Measurements from ENCODE around the gene ADAMTSL5. TPM values are rescaled to one million over a fixed set of nuclear protein-coding genes. Genes with fewer than 3 reads are reported as not detected.

The ADAMTSL5 gene
- total RNA-seq, 4 donors from 2014 or later, result 13.5 to 20.8 (median 18.8) TPM

DNA sequence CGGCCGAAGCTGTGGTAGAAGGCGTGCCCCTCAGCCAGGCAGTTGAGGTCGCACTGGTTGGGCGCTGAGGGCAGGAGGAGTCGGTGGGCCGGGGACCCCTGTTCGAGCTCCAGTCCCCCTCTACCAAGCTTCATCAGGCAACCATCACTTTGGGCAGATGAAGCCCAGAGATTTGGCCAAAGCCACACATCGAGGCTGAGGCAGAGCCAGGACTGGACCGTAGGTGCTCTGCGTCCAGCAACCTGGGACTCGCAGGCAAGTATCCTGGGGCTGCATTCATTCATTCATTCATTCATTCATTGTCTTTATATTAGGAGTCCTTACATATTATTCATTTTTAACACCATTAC, 4.3 kb downstream of the ADAMTSL5 start:
- H3K36me3 ChIP-seq, result peaks cover 0 to 16% (median 0%) of the 10 kb centered on the region in 3 donors
- WGBS, 2 donors, result 34 to 42% methylated on average over 5 to 6 of the region's 12 CpGs
- H3K9me3 ChIP-seq, result no peaks in the 10 kb centered on the region
- H3K4me3 ChIP-seq, result peak overlapping the region; percentile 24 to 65 (median 46)
- intact Hi-C loops (cut with DNase I), result no loop called here
- H3K4me1 ChIP-seq, result peaks cover 41 to 72% (median 41%) of the 10 kb centered on the region in 3 donors
- H3K27ac ChIP-seq, result peak overlapping the region; percentile 86 to 93 (median 90)
- no peak for TF ChIP-seq POLR2A (IDR thresholded peaks at IDR 0.05)
- TF ChIP-seq, protein P1, sequence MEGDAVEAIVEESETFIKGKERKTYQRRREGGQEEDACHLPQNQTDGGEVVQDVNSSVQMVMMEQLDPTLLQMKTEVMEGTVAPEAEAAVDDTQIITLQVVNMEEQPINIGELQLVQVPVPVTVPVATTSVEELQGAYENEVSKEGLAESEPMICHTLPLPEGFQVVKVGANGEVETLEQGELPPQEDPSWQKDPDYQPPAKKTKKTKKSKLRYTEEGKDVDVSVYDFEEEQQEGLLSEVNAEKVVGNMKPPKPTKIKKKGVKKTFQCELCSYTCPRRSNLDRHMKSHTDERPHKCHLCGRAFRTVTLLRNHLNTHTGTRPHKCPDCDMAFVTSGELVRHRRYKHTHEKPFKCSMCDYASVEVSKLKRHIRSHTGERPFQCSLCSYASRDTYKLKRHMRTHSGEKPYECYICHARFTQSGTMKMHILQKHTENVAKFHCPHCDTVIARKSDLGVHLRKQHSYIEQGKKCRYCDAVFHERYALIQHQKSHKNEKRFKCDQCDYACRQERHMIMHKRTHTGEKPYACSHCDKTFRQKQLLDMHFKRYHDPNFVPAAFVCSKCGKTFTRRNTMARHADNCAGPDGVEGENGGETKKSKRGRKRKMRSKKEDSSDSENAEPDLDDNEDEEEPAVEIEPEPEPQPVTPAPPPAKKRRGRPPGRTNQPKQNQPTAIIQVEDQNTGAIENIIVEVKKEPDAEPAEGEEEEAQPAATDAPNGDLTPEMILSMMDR (IDR thresholded peaks at IDR 0.05), result no peak
- peaks cover 0 to 35% (median under 1%) of the 10 kb centered on the region in 4 donors for H3K27me3 ChIP-seq
- no peak for DNase-seq

DNA sequence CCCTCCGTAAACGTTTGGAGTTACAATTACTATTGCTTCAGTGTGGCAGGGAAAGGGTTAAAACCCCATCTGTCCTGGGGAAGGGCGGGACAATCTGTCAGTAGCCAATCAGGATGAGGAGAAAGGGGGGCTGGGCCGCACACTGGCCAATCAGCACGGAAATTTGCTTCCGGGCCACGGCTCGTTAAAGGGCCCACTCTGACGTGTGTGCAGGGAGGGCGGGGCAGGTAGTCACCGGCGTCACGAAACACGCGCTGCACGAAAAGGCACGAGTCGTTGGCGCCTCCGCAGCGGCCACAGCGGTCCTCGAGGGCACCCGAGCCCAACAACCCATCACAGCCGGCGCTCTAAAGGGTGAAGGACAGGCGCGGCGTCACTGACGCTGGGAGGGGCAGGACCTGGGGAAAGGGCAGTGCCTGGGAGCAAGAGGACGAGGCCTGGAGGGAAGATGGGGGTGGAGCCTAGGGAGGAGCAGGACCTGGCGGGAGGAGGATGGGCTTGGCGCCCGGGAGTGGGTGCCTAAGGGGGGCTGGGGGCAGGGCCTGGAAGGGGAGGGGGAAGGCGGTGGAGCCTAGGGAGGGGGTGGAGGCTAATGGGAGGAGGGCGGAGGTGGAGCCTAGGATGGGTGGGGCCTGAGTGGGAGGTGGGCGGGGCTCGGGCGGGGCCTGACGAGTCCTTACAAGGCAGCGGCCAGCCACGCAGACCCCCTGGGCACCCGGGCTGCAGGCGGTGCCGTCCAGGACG, 4.9 kb downstream of the ADAMTSL5 start:
- Histone ChIP-seq H3K27ac (peak overlapping the region; percentile 86 to 93 (median 90)), H3K4me1 (peaks cover 42 to 74% (median 44%) of the 10 kb centered on the region in 3 donors), H3K27me3 (peaks cover 0 to 35% (median 3%) of the 10 kb centered on the region in 4 donors), H3K36me3 (peaks cover 0 to 16% (median 0%) of the 10 kb centered on the region in 3 donors), H3K4me3 (peak overlapping the region; percentile 24 to 65 (median 46)), H3K9me3 (no peaks in the 10 kb centered on the region)
- TF ChIP-seq, protein P1 (IDR thresholded peaks at IDR 0.05), result no peak
- no peak for TF ChIP-seq POLR2A (IDR thresholded peaks at IDR 0.05)
- 3 to 5% methylated on average over 15 to 23 of the region's 46 CpGs for WGBS, 2 donors
- intact Hi-C loops (cut with DNase I), result no loop called here
- DNase-seq, result peak; percentile 60

DNA sequence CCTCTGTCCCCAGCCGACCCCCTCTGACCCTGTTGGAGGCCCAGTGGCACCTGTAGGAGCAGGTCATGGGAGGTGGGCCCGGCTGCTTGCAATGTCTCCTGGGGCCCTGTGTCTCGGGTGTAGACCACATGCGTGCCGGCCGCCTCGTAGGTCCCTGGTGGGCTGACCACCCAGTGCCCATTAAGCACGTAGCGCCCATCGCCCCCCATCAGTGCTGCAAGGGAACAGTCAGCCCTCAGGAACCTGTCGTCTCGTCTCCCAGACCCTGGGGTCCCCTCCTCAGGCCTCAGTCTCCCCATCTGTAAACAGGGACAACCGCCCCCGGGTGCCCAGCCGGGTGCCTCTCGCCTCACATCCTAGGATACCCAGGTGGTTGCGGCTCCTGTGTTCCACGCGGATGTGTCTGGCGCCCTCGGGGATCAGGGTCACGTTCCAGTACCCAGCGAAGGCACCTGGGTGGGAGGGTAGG, 5.6 kb downstream of the ADAMTSL5 start:
- peaks cover 36 to 73% (median 45%) of the 10 kb centered on the region in 3 donors for H3K4me1 ChIP-seq
- peak overlapping the region; percentile 86 to 93 (median 90) for H3K27ac ChIP-seq
- 60 to 80% methylated on average over 2 to 6 of the region's 23 CpGs for WGBS, 2 donors

GRCh38 chr19:1505991-1506881, 6.6 kb downstream of the ADAMTSL5 start:
- Histone ChIP-seq H3K4me3 (no peak overlapping the region), H3K9me3 (no peaks in the 10 kb centered on the region), H3K27me3 (peaks cover 0 to 32% (median 6%) of the 10 kb centered on the region in 4 donors), H3K4me1 (peaks cover 29 to 69% (median 35%) of the 10 kb centered on the region in 3 donors), H3K27ac (peak overlapping the region in 1 of 4 donors; percentile 89), H3K36me3 (peaks cover 0 to 16% (median 0%) of the 10 kb centered on the region in 3 donors)
- no peak for DNase-seq
- intact Hi-C loops (cut with DNase I), result no loop called here
- TF ChIP-seq POLR2A (IDR thresholded peaks at IDR 0.05), result no peak
- WGBS, 2 donors, result 88 to 97% methylated on average over 7 to 32 of the region's 45 CpGs

More for the DNA sequence above, 5.6 kb downstream of the ADAMTSL5 start:
- no peak for DNase-seq
- intact Hi-C loops (cut with DNase I), result no loop called here
- peak overlapping the region in 3 of 4 donors; percentile 45 to 65 (median 48) for H3K4me3 ChIP-seq
- TF ChIP-seq, protein P1 (IDR thresholded peaks at IDR 0.05), result no peak
- TF ChIP-seq POLR2A (IDR thresholded peaks at IDR 0.05), result no peak
- peaks cover 0 to 35% (median 6%) of the 10 kb centered on the region in 4 donors for H3K27me3 ChIP-seq
- H3K36me3 ChIP-seq, result peaks cover 0 to 16% (median 0%) of the 10 kb centered on the region in 3 donors
- no peaks in the 10 kb centered on the region for H3K9me3 ChIP-seq

DNA sequence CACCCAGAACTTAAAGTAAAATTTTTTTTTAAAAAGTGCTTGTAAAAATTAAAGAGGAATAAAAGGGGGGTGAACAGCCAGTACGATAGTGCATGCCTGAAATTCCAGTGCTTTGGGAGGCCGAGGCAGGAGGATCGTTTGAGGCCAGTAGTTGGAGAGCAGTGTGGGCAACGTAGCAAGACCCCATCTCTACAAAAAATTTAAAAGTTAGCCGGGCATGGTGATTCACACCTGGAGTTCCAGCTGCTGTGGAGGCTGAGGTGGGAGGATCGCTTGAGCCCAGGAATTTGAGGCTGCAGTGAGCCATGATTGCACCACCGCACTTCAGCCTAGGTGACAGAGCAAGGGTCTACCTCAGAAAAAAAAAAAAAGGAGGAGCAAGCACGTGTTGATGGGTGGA, 7.8 kb downstream of the ADAMTSL5 start:
- WGBS, 2 donors, result 78 to 81% methylated on average over 8 of the region's 8 CpGs
- Histone ChIP-seq H3K9me3 (no peaks in the 10 kb centered on the region), H3K4me3 (no peak overlapping the region), H3K36me3 (peaks cover 0 to 16% (median 0%) of the 10 kb centered on the region in 3 donors), H3K4me1 (peaks cover 19 to 62% (median 23%) of the 10 kb centered on the region in 3 donors), H3K27ac (no peak overlapping the region), H3K27me3 (peaks cover 0 to 32% (median 6%) of the 10 kb centered on the region in 4 donors)
- intact Hi-C loops (cut with DNase I), result no loop called here
- TF ChIP-seq, protein P1 (IDR thresholded peaks at IDR 0.05), result no peak
- TF ChIP-seq POLR2A (IDR thresholded peaks at IDR 0.05), result no peak
- no peak for DNase-seq

All from esophagus squamous epithelium (tissue), 5 donors.